Muscle layer of duodenum (tissue), 2 donors: ENCODE results near the gene ITFG2.
"Not testable (repeated sequence)": the region's sequence is repeated elsewhere in the genome, so short reads cannot be mapped to it uniquely, and the experiment has no call there.

ENCODE experiments used
- H3K27ac ChIP-seq: one replicate; pipeline ENCODE4 v1.7.0; 2013; ENCODE audit warnings: mild to moderate bottlenecking, low read length
- H3K27me3 ChIP-seq: one replicate; pipeline ENCODE4 v1.7.0; 2013; ENCODE audit warnings: low read depth, mild to moderate bottlenecking, control low read depth, low read length
- H3K36me3 ChIP-seq, 2 donors: one replicate each; pipeline ENCODE4 v1.7.0; 2013; ENCODE audit warnings: low read length in 2 of 2, control low read depth in 1 of 2, mild to moderate bottlenecking in 1 of 2; ENCODE audit not compliant: insufficient read depth in 2 of 2, control insufficient read depth in 1 of 2
- H3K4me1 ChIP-seq, 2 donors: one replicate each; pipeline ENCODE4 v1.7.0; 2013; ENCODE audit warnings: low read length in 2 of 2, mild to moderate bottlenecking in 2 of 2, control low read depth in 1 of 2, moderate library complexity in 1 of 2; ENCODE audit not compliant: insufficient read depth in 2 of 2, control insufficient read depth in 1 of 2
- H3K4me3 ChIP-seq, 2 donors: one replicate each; pipeline ENCODE4 v1.7.0; 2013; ENCODE audit warnings: low read length in 2 of 2, low read depth in 1 of 2, mild to moderate bottlenecking in 1 of 2
- H3K9me3 ChIP-seq, 2 donors: one replicate each; pipeline ENCODE4 v1.7.0; 2013; ENCODE audit warnings: low read length in 2 of 2, control low read depth in 1 of 2, mild to moderate bottlenecking in 1 of 2; ENCODE audit not compliant: control insufficient read depth in 1 of 2
- donor health status: healthy.

ITFG2 gene

DNA sequence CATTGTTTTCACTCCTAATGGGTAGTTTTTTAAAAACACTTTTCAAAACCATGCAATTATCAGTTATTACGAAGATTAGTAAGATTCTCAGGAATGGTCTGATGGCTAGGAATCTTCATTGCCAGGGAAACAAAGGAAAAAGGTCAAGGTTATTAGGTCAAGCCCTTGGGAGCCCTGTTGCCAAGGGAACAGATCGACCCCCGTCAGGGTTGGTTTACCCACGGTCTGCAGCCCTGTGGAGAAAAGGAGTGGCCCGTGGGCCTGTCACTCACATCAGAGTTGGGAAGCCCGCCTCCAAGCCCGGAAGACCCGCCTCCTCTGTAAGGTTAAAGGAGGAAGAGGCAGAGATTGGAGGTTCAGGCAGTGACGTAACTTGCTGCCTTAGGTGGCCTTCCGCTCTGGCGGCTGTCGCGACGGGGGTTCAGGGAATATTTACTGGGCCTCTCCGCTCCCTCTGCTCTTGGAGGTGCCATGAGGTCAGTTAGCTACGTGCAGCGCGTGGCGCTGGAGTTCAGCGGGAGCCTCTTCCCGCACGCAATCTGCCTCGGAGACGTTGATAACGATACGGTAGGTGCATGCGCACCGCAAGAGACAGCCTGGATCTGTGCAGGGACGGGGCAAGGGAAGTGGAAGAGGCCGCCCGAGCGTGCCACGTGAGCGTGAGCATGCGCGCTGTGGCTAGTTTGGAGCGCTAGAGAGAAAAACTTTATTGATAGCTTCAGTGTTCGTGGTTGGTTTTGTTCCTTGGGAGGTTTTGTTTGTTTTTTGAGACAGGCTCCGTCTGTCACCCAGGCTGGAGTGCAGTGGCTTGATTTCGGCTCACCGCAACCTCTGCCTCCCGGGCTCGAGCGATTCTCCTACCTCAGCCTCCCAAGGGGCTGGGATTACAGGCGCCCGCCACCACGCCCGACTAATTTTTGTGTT, at the start of gene ITFG2:
ITFG2 (plus strand) TSS at position 379 of the 924 bp plus-strand sequence; CDS start at position 472, 93 bp downstream.
- Histone ChIP-seq H3K4me3 (peak within 1 kb of the TSS; percentile 86 to 98), H3K36me3 (peaks cover 0 to 14% of the 10 kb centered on the region in 2 donors), H3K27me3 (no peaks in the 10 kb centered on the region), H3K9me3 (no peaks in the 10 kb centered on the region), H3K4me1 (peaks cover 3 to 18% of the 10 kb centered on the region in 2 donors), H3K27ac (peak within 1 kb of the TSS; percentile 96)

DNA sequence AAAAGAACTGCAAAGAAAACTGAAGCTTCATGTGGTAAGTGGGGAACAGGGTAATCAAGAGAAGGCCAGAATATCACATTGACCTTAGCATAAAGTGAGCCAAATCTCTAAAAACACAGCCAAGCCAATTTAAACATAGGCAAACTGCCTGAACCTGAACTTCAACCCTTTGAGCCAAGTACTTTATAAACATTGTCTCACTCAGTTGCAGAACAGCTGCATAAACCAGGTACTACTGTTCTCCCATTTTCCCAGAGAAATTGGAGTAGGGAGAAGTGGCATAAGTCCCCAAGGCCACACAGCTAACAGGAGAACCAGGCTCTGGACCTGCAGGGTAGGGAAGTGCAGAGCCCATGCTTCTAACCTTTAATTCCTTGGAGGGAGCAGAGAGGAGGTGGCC, 48.1 kb upstream of the ITFG2 start:
- peaks cover 0 to 7% of the 10 kb centered on the region in 2 donors for H3K36me3 ChIP-seq
- H3K4me3 ChIP-seq: no peak overlapping the region
- H3K9me3 ChIP-seq: no peaks in the 10 kb centered on the region
- H3K27me3 ChIP-seq: no peaks in the 10 kb centered on the region
- H3K4me1 ChIP-seq: no peaks in the 10 kb centered on the region
- H3K27ac ChIP-seq: no peak overlapping the region

DNA sequence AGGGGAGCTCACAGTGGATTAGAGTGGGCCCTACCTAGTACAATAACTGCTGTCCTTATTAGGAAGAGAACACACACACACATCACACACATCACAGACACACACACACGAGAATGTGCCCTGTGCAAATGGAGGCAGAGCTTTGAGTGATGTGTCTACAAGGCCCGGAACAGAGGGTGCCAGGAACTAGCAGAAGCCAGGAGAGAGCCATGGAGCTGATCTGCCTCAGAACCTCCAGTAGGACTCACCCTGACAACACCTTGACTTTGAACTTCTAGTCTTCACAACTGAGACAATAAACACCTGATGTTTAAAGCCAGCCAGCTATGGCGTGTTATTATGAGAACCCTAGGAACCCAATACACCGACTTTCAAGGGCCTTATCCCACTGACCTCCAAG, 47.4 kb upstream of the ITFG2 start:
- H3K4me1 ChIP-seq: no peaks in the 10 kb centered on the region
- no peaks in the 10 kb centered on the region for H3K9me3 ChIP-seq
- no peak overlapping the region for H3K4me3 ChIP-seq
- no peaks in the 10 kb centered on the region for H3K27me3 ChIP-seq
- no peak overlapping the region for H3K27ac ChIP-seq
- peaks cover 0 to 7% of the 10 kb centered on the region in 2 donors for H3K36me3 ChIP-seq

DNA sequence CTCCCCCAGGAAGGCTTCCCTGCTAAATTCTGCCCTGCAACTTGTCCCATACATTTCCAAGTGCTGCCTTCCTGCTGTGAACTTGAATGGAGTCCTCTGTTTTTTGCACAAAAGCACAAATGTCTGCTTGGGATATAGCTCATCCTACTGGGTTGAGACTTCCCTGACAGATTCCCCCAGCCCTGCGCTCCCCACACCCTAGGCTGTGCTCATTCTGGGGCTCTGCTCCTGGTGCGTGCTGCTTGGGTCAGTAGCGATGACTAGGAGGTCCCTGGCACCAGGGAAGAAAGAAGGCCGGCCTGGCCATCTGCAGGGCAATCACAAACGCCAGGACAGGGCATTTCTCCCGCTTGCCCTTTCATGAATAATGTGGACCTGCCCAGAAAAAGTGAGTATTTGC, 46.9 kb upstream of the ITFG2 start:
- Histone ChIP-seq H3K4me3 (no peak overlapping the region), H3K9me3 (no peaks in the 10 kb centered on the region), H3K36me3 (peaks cover 0 to 7% of the 10 kb centered on the region in 2 donors), H3K27me3 (no peaks in the 10 kb centered on the region), H3K4me1 (no peaks in the 10 kb centered on the region), H3K27ac (no peak overlapping the region)

DNA sequence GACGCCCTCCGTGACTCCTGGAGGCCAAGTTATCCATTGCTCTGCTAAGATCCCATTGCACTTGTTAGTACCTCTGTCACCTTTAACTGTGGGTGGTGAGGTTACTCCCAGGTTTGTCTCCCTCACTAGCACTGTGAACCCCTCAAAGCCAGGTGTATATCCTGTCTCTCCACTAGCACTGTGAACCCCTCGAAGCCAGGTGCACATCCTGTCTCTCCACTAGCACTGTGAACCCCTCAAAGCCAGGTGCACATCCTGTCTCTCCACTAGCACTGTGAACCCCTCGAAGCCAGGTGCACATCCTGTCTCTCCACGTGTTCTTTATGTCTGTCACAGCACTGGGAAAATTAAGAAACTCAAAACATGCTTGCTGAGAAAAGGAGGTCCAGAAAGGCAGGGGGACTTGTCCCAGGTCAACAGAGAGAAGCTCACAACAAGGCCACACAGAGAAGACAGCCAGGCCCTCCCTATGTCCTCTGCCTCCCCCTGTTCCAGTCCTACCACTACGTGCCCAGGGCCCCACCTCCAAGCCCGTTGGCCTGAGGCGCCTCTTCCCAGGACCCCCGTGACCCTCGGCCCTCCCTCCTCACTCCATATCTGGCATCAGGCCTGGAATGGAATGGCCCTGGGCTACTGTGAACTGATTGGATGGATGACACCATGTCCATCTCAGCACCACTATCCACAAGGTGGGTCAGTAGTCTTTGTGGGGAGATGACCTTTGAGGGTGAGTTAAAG, 44.1 kb upstream of the ITFG2 start:
- Histone ChIP-seq H3K36me3 (no peaks in the 10 kb centered on the region), H3K4me3 (no peak overlapping the region), H3K27me3 (no peaks in the 10 kb centered on the region), H3K27ac (no peak overlapping the region), H3K9me3 (no peaks in the 10 kb centered on the region), H3K4me1 (no peaks in the 10 kb centered on the region)

DNA sequence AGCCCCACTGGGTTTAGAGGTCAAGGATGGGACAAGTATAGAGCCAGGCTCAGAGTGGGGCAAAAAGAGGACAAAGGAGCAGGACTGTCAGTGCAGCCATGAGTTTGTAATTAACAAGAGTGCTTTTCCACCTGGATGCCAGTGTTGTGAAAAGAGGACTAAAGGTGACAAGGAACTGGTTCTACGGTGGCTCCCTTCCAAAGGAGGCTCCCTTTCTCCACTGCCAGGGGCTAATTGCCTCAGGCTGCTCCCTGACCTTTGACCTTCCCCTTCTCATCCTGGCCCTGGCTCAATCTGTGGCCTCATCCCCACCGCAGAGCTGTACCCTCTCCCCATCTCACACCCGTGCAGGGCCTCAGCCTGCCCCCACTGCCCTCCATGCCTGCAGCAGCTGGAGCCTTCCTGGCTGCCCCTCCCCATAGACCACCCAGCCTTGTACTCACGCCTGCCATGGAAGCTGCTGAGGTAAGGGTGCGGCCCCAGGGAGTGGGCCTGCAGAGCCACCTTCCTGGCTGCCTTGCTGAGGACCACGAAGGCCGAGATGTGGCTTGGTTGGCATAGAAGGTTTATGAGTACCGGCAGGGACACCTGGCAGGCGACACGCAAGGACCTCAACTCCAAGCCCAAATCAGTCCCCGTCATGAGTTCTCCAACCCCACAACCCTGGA, 42.5 kb upstream of the ITFG2 start:
- H3K27ac ChIP-seq: no peak overlapping the region
- H3K9me3 ChIP-seq: no peaks in the 10 kb centered on the region
- no peaks in the 10 kb centered on the region for H3K36me3 ChIP-seq
- H3K4me3 ChIP-seq: no peak overlapping the region
- H3K4me1 ChIP-seq: no peaks in the 10 kb centered on the region
- H3K27me3 ChIP-seq: no peaks in the 10 kb centered on the region

DNA sequence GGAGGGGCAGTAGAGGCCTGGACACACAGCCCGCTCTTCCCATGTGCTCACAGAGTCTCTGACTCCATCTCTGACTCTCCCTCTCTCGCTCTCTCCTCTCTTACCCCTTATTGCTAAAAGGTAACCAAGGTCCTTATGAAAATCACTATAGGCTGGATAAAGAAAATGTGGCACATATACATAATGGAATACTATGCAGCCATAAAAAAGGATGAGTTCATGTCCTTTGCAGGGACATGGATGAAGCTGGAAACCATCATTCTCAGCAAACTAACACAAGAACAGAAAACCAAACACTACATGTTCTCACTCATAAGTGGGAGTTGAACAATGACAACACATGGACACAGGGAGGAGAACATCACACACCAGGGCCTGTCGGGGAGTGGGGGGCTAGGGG, 41.9 kb upstream of the ITFG2 start:
- H3K4me3 ChIP-seq, H3K27ac ChIP-seq, H3K36me3 ChIP-seq, H3K4me1 ChIP-seq, H3K27me3 ChIP-seq, H3K9me3 ChIP-seq: not testable (repeated sequence)

DNA sequence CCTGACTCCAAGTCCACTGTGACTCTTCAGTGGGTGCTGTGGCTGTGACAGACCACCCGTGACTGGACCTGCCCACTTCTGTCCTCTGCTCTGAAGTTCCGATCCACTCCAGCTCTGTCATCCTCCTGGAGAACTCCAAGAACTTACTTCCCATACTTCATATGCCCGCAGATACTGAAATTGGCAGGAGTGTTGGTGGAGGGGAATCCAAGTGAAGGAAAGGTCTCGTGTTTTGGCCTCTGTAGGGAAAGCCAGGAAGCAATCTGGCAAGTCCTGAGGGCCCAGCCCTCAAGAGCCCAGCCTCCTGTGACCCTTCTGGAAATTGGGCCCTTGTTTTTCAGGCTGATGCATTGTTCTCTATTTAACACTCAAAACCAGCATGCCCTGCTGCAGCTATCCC, 40.1 kb upstream of the ITFG2 start:
- Histone ChIP-seq H3K36me3 (no peaks in the 10 kb centered on the region), H3K9me3 (no peaks in the 10 kb centered on the region), H3K27ac (no peak overlapping the region), H3K4me3 (no peak overlapping the region), H3K27me3 (no peaks in the 10 kb centered on the region), H3K4me1 (no peaks in the 10 kb centered on the region)

DNA sequence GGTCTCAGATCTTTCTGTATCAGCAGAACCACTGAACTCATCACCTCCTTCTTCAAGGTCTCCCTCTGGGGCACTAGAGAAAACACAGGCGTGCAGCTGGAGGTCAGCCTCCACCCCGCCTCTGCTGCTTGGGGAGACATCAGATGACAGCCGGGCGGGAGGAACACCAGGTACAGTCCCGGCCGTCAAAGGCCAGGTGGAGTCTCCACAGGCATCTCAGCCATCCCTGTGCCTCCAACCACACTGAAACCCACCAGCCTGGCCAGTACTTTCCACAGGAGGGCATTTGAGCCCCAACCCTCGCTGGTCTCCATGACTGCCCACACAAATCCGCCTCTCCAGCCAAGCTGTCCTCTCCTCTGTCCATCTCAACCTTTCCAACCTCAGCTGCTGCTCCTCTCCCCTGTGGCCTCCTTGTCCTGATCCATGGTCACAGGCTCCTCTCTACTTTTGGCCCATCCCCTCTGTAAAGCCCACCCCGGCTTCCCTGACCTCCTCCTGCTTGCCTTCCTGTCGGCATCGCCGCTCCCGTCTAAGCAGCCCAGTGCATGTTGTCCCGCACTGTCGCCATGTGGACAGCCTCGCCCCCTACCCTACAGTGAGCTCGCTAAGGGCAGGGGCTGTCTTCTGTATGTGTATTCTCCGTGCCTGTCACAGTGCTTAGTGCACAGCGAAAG, 39.1 kb upstream of the ITFG2 start:
- Histone ChIP-seq H3K9me3 (no peaks in the 10 kb centered on the region), H3K27me3 (no peaks in the 10 kb centered on the region), H3K27ac (no peak overlapping the region), H3K4me1 (no peaks in the 10 kb centered on the region), H3K4me3 (no peak overlapping the region), H3K36me3 (no peaks in the 10 kb centered on the region)

DNA sequence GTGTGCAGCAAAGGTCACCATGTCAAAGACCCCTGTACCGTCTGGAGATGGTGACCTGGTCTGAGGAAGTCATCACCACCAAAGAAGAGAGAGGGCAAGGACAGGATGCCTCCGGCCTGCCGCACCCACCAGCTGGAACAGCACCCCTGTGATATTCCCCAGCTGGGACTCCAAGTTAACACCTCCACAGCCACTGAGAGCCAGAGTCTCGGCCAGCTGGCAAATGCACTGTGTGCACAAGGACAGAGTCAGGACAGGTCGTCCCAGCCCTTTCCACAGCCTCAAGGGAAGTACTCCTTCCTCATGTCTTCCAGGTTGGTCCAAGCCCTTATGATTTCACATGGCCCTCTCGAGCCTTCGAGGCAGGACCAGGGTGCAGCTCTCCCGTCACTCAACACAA, 37.0 kb upstream of the ITFG2 start:
- Histone ChIP-seq H3K36me3 (no peaks in the 10 kb centered on the region), H3K4me1 (no peaks in the 10 kb centered on the region), H3K27me3 (no peaks in the 10 kb centered on the region), H3K27ac (no peak overlapping the region), H3K4me3 (no peak overlapping the region), H3K9me3 (no peaks in the 10 kb centered on the region)
